Activated CD8-positive, alpha-beta memory T cell treated with anti-CD3 and anti-CD28 coated beads for 1 hour (primary cell): ENCODE results near the gene ABHD1.
"Not testable (repeated sequence)": the region's sequence is repeated elsewhere in the genome, so short reads cannot be mapped to it uniquely, and the experiment has no call there.

ENCODE experiments used
- DNase-seq, 2 donors: peaks; one replicate each; pipeline ENCODE4 v3.0.0-alpha.2; 2020; ENCODE audit warnings: low read depth in 1 of 2; ENCODE audit errors: extremely low read depth in 1 of 2

The ABHD1 gene

GRCh38 chr2:27162151-27163121 lies 38.8 kb downstream of the ABHD1 start:
- DNase-seq = no peak

- no peak for DNase-seq
Measured at GRCh38 chr2:27164960-27165763, 41.5 kb downstream of the ABHD1 start.

- no peak for DNase-seq
Measured at GRCh38 chr2:27170581-27171337, 47.1 kb downstream of the ABHD1 start.

DNA sequence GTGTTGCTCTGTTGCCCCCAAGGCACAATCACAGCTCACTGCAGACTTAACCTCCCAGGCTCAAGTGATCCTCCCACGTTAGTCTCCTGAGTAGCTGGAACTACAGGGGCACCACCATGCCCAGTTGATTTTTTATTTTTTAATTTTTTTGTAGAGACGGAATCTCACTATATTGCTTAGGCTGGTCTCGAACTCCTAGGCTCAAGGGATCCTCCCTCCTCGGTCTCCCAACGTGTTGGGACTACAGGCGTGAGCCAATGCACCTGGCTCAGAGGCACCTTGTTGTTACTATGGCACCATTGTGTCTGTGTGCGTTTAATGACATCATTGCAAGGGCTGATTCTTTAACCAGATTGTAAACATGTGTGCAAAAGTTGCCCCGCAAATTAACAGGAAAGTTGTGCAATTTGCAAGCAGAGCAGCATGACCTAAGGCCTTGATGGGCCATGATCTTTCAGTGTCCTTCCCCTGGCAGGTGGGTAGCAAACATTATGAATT lies 47.8 kb downstream of the ABHD1 start:
- no peak for DNase-seq

- no peak for DNase-seq
Measured at GRCh38 chr2:27174638-27175037, 51.0 kb downstream of the ABHD1 start.

DNA sequence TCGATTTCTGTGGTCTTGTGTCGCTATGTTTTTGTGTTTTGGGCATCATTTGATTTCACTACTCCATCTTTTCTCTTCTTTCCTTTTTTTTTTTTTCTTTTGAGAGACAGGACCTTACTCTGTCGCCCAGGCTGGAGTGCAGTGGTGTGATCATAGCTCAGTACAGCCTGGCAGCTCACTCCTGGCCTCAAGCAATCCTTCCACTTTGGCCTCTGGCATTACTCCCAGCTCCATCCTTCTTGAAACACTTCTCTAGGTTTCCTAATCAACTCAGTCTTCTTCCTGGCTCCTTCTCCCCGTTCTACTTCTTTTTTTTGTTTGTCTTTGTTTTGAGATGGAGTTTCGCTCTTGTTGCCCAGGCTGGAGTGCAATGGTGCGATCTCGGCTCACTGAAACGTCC lies 51.7 kb downstream of the ABHD1 start:
- no peak for DNase-seq

DNA sequence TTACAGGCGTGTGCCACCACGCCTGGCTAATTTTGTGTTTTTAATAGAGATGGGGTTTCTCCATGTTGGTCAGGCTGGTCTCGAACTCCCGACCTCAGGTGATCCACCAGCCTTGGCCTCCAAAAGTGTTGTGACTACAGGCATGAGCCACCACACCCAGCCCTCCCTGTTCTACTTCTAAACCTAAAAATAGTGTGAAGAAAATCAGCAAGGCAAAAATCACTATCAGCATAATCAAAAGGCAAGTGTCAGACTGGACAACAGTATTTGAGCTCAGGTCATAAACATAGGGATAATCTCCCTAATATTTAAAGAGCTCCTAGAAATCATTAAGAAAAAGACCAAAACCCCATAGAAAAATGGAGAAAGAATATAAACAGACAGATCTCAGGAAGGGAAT lies 52.2 kb downstream of the ABHD1 start:
- DNase-seq = not testable (repeated sequence)

DNA sequence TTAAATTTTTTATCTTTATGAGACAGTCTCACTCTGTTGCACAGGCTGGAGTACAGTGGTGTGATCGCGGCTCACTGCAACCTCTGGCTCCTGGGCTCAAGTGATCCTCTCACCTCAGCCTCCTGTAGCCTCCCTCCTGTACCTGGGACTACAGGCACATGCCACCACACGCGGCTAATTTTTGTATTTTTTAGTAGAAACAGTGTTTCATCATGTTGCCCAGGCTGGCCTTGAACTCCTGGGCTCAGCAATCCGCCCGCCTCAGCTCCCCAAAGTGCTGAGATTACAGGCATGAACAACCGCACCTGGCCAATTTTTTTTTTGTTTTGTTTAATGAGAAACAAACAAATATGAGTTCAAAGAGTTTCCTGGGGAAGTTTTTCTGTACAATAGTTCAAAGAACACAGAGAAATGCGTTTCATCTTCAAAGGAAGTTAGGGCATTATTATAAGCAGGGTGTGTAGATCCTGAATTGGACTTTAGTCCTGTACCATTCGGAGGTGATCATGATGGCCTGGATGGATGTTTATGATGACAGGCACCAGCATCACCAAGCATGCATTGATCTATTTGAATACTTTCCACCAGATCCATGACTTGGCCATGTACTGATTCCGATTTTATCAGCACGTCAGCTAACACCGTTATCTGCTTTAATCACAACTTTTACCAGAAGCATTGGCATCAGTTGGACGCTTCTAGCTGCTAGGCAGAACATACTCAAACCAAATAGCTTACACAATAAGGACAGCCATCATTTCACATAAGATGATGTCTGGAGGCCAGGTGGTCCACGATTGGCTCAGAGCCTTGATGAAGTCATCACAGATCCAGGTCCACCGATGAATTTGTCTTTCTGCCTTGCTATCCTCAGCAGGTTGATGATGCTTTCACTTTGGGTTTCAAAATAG lies 54.1 kb downstream of the ABHD1 start:
- DNase-seq = no peak

GRCh38 chr2:27178469-27178868 lies 54.9 kb downstream of the ABHD1 start:
- DNase-seq = no peak

DNA sequence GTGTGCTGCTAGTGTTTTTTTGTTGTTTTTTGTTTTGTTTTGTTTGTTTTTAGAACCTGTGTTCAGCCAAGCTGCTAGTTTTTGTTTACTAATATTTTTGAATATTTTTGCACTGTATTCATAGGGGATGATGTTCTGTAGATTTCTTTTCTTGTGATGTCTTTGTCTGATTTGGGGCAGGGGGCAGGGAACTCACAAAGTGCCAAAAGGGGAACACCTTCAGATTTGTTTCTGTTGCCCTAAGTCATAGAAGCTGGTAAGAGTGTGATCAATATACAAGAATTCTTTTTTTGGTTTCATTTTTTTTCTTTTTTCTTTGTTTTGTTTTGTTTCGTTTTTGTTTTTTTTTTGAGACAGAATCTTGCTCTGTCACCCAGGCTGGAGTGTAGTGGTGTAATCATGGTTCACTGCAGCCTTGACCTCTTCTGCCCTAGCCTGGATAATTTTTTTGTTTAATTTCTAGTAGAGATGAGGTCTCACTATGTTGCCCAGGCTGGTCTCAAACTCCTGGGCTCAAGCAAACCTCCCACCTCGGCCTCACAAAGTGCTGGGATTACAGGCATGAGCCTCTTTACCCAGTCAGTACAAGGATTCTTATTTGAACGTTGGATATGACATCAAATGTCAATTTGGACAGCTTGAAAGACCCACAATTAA lies 55.9 kb downstream of the ABHD1 start:
- DNase-seq = no peak
